22Rv1 (cell line): ENCODE results near the gene BEND4.

Source experiments
- H3K27ac ChIP-seq: fragments of 450-650 bp; 2 replicates; pipeline ENCODE4 v1.5.1; 2017
- ZFX ChIP-seq: fragments of 450-650 bp; IDR thresholded peaks from 2 replicates; pipeline ENCODE4 v1.6.1; 2017; ENCODE audit warnings: antibody characterized with exemption, borderline replicate concordance
- TF ChIP-seq, protein P1 (sequence below): fragments of 450-650 bp; IDR thresholded peaks from 2 replicates; pipeline ENCODE4 v1.5.1; 2017; ENCODE audit warnings: mild to moderate bottlenecking

Gene BEND4

DNA sequence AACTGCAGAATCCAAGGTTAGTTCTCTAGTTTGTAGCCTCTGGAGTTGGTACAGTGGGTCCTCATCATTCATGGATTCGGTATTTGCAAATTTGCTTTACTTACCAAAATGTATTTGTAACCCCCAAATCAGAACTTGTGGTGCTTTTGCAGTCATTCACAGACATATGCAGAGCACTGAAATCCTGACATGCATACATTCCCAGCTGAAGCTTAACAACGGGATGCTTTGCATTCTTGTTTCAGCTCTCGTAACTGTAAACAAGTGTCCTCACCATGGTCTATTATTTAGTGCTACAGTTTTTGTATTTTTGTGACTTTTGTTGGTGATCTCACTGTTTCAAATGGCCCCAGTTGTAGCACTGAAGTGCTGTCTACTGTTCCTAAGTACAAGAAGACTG is 16.1 kb downstream of the BEND4 start:
- TF ChIP-seq ZFX, result no peak
- TF ChIP-seq, protein P1, sequence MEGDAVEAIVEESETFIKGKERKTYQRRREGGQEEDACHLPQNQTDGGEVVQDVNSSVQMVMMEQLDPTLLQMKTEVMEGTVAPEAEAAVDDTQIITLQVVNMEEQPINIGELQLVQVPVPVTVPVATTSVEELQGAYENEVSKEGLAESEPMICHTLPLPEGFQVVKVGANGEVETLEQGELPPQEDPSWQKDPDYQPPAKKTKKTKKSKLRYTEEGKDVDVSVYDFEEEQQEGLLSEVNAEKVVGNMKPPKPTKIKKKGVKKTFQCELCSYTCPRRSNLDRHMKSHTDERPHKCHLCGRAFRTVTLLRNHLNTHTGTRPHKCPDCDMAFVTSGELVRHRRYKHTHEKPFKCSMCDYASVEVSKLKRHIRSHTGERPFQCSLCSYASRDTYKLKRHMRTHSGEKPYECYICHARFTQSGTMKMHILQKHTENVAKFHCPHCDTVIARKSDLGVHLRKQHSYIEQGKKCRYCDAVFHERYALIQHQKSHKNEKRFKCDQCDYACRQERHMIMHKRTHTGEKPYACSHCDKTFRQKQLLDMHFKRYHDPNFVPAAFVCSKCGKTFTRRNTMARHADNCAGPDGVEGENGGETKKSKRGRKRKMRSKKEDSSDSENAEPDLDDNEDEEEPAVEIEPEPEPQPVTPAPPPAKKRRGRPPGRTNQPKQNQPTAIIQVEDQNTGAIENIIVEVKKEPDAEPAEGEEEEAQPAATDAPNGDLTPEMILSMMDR, result no peak
- H3K27ac ChIP-seq, result peak overlapping the region; percentile 67

GRCh38 chr4:42133006-42133405 is 19.4 kb downstream of the BEND4 start:
- H3K27ac ChIP-seq, result peak overlapping the region; percentile 31
- TF ChIP-seq ZFX, result no peak
- TF ChIP-seq, protein P1, result no peak

DNA sequence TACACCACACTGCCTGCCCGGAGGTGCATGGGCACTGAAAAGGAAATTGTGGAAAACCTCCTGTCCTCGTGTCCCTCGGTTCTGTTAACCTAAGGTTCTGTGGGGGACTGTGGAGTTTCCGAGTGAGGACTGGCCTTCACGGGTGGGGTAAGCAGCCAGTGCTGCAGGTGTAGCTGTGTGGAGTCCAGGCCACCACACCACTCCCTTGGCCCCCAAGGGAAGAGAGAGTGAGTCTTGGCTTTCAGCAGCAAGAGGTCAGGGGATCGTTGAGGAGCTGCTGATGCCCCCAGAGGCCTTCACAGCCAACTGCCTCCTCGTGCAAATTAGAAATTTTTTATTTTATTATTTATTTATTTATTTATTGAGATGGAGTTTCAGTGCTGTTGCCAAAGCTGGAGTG is 20.4 kb downstream of the BEND4 start:
- TF ChIP-seq, protein P1, result no peak
- no peak for TF ChIP-seq ZFX
- peak overlapping the region; percentile 66 for H3K27ac ChIP-seq

DNA sequence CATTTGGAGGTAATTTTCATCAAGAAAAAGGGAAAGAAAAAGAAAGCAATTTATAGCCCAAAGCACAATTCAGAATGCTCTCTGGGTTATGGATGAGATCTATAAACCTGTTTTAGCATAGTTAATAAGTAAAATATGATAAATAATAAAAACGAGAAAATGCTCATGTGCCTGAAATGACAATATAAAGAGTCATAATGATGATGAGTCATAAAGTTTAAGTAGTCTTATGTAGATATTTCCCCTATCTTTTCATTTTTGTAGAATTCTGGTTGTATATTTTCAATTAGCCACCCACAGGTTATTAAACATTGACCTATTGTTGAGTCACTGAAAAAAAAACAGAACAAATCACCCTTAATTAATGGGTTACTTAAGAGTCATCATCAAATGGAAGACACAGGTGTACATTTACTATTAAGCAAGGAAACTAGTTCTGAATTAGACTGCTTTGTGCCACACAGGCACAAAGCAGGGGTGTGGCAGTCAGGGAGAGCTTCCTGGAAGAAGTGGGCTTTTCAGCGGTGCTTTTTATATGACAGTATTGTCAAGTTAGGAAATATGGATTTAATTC is 29.3 kb downstream of the BEND4 start:
- TF ChIP-seq, protein P1, result no peak
- TF ChIP-seq ZFX, result no peak
- no peak overlapping the region for H3K27ac ChIP-seq

DNA sequence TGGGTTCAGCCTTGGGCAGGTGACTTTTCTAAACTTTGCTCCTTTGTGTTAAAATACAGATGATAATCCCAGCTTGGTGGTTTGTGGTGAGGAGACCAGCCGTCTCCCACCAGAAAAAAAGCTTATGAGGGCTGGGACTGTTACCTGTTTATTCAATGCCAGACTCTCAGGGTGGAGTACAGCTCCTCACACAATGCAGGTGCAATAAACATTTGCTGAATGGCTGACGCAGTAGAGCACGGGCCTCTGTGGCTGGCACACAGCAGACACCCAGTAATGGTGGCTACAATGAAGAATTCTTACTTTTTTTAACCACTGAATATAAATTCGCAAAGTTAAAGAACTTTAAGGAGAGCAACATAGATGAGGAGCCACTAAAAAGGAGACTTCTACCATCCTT is 30.2 kb downstream of the BEND4 start:
- H3K27ac ChIP-seq, result no peak overlapping the region
- no peak for TF ChIP-seq ZFX
- TF ChIP-seq, protein P1, result no peak

DNA sequence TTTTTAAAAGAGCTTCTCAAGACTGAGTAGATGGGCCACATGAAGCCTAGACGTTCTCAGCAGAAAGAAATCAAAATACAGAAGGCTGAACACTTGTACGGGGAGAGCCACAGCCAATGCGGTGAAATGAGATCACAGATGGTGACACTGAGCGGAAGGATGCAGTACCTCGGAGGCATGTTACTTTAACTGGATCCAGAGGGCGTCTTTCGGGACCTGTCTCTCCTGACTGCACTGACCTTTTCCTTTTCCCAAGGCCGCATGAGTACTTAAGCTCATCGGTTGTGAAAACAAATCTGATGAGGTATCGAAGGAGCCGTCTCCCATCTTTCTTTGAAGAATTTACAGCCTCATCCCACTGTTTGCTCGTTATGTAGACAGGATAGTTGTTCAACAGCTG is 32.6 kb downstream of the BEND4 start:
- TF ChIP-seq, protein P1, result no peak
- no peak for TF ChIP-seq ZFX

DNA sequence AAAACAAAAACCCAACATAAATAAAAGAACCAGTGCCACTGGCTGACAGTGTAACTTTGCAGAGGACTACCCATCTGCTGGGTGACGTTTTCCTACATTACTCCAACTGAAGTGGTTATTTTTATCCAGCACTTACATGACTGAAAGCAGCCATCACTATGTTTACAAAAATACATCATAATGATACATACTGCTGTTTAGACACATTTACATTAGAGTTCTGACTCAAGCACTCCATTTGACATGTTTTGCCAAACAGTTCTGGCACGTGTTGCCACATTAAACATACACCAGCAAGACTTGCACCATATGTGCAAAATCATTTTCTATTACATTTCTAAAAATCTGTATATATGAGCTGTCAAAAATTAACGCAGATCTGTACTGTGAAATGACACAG is 39.6 kb downstream of the BEND4 start:
- H3K27ac ChIP-seq, result no peak overlapping the region
- TF ChIP-seq ZFX, result no peak
- TF ChIP-seq, protein P1, result no peak

More for the DNA sequence above, 32.6 kb downstream of the BEND4 start:
- H3K27ac ChIP-seq, result no peak overlapping the region
